ENCODE data around the gene SCUBE2. TPM values are rescaled to one million over a fixed set of nuclear protein-coding genes. Genes with fewer than 3 reads are reported as not detected.

The SCUBE2 gene
- total RNA-seq, 4 donors from 2014 or later: 4.6 to 20.0 (median 10.9) TPM

- no peak for TF ChIP-seq POLR2A (IDR thresholded peaks at IDR 0.05)
- TF ChIP-seq POLR2AphosphoS5 (IDR thresholded peaks at IDR 0.05): no peak
- no peak for TF ChIP-seq CTCF (IDR thresholded peaks at IDR 0.05)
- TF ChIP-seq EP300 (IDR thresholded peaks at IDR 0.05; ENCODE audit: low read depth): no peak
- Histone ChIP-seq H3K27me3 (peaks cover 9% of the 10 kb centered on the region), H3K36me3 (no peaks in the 10 kb centered on the region), H3K27ac (peak overlapping the region; percentile 45 to 59 (median 52)), H3K4me1 (peaks cover 0 to 24% (median 13%) of the 10 kb centered on the region in 4 donors), H3K9me3 (no peaks in the 10 kb centered on the region), H3K4me3 (peak overlapping the region; percentile 14 to 64 (median 55))
- no peak for DNase-seq
- in situ Hi-C loops (cut with MboI; ENCODE audit: low pct_ligation_motif_present in 1 of 4, low pct_unique_long_range_greater_than_20kb in 1 of 4, low sequenced_read_pairs in 3 of 4) (no loop called here), intact Hi-C loops (cut with DNase I; ENCODE audit: low total_unique reads) (loop anchor here (5.0 kb wide), 1 partner anchor 73 kb away; no protein-coding TSS in a partner anchor)
- 56 to 63% methylated on average over 2 to 20 of the region's 20 CpGs for WGBS, 2 donors (ENCODE audit: low coverage in 1 of 2)
These were observed 833 bp downstream of the SCUBE2 start for GRCh38 chr11:9090488-9091043.

DNA sequence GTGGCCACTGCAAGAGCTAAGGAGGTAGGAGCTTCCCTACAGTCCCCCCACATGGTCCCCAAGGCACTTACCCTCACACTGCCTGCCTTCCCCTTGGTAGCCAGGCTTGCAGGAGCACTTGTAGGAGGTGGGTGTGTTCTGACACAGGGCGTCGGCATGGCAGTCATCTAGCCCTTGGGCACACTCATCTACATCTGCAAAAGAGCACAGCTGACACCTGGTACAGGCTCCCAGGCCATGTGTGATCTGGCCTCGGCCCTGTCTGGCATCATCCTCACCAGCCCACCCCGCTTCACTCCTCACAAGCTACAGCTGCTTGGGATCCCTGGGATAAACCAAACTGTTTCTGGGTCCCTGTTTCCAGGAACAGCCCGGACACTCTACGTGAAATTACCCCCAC lies 1.8 kb downstream of the SCUBE2 start:
- H3K9me3 ChIP-seq: no peaks in the 10 kb centered on the region
- no peak overlapping the region for H3K4me3 ChIP-seq
- DNase-seq: peak; percentile 48
- 71% methylated on average over 6 of the region's 6 CpGs; no CpG with 5 or more reads in 1 of the 2 donors for WGBS, 2 donors (ENCODE audit: low coverage in 1 of 2)
- H3K36me3 ChIP-seq: no peaks in the 10 kb centered on the region
- intact Hi-C loops (cut with DNase I; ENCODE audit: low total_unique reads): loop anchor here (5.0 kb wide), 1 partner anchor 72 kb away; no protein-coding TSS in a partner anchor
- peaks cover 9% of the 10 kb centered on the region for H3K27me3 ChIP-seq
- H3K4me1 ChIP-seq: peaks cover 0 to 24% (median 13%) of the 10 kb centered on the region in 4 donors
- in situ Hi-C loops (cut with MboI; ENCODE audit: low pct_ligation_motif_present in 1 of 4, low pct_unique_long_range_greater_than_20kb in 1 of 4, low sequenced_read_pairs in 3 of 4): no loop called here
- TF ChIP-seq POLR2AphosphoS5 (IDR thresholded peaks at IDR 0.05) (no peak), POLR2A (IDR thresholded peaks at IDR 0.05) (peak; percentile 9), CTCF (IDR thresholded peaks at IDR 0.05) (no peak)
- peak overlapping the region; percentile 65 to 70 (median 68) for H3K27ac ChIP-seq

GRCh38 chr11:9089061-9089460 lies 2.3 kb downstream of the SCUBE2 start:
- Histone ChIP-seq H3K9me3 (no peaks in the 10 kb centered on the region), H3K4me3 (no peak overlapping the region), H3K36me3 (no peaks in the 10 kb centered on the region), H3K27ac (peak overlapping the region; percentile 65 to 70 (median 68)), H3K27me3 (peaks cover 9% of the 10 kb centered on the region), H3K4me1 (peaks cover 0 to 24% (median 13%) of the 10 kb centered on the region in 4 donors)
- 56 to 75% methylated on average over 1 to 3 of the region's 3 CpGs for WGBS, 2 donors (ENCODE audit: low coverage in 1 of 2)
- TF ChIP-seq EP300 (IDR thresholded peaks at IDR 0.05; ENCODE audit: low read depth) (no peak), POLR2A (IDR thresholded peaks at IDR 0.05) (no peak), CTCF (IDR thresholded peaks at IDR 0.05) (no peak), POLR2AphosphoS5 (IDR thresholded peaks at IDR 0.05) (peak in 2 of 3 donors; percentile 24 to 32)
- intact Hi-C loops (cut with DNase I; ENCODE audit: low total_unique reads) (no loop called here), in situ Hi-C loops (cut with MboI; ENCODE audit: low pct_ligation_motif_present in 1 of 4, low pct_unique_long_range_greater_than_20kb in 1 of 4, low sequenced_read_pairs in 3 of 4) (no loop called here)
- peak; percentile 79 for DNase-seq

DNA sequence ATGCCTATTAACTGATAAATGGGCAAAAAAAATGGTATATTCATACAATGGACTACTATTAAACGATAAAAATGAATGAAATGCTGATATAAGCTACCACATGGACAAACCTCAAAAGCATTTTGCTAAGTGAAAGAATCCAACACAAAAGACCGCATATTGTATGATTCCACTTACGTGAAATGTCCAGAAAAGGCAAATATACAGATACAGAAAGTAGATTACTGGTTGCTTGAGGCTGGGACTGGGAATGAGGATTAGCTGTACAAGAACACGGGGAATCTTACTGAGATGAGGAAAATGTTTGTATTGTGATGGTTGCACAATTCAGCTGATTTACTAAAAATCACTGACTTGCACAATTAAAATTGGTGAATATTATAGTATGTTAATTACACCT lies 8.8 kb downstream of the SCUBE2 start:
- intact Hi-C loops (cut with DNase I; ENCODE audit: low total_unique reads): no loop called here
- Histone ChIP-seq H3K27ac (no peak overlapping the region), H3K36me3 (no peaks in the 10 kb centered on the region), H3K4me3 (no peak overlapping the region), H3K27me3 (no peaks in the 10 kb centered on the region), H3K4me1 (peaks cover 0 to 11% (median 5%) of the 10 kb centered on the region in 4 donors), H3K9me3 (no peaks in the 10 kb centered on the region)
- TF ChIP-seq POLR2AphosphoS5 (IDR thresholded peaks at IDR 0.05) (no peak), CTCF (IDR thresholded peaks at IDR 0.05) (no peak), POLR2A (IDR thresholded peaks at IDR 0.05) (no peak), EP300 (IDR thresholded peaks at IDR 0.05; ENCODE audit: low read depth) (no peak)
- DNase-seq: no peak
- in situ Hi-C loops (cut with MboI; ENCODE audit: low pct_ligation_motif_present in 1 of 4, low pct_unique_long_range_greater_than_20kb in 1 of 4, low sequenced_read_pairs in 3 of 4): no loop called here
- 86 to 88% methylated on average over 4 of the region's 4 CpGs for WGBS, 2 donors (ENCODE audit: low coverage in 1 of 2)

Data from transverse colon (tissue), 4 donors.